ENCODE results near the gene NOP10.

Gene NOP10

DNA sequence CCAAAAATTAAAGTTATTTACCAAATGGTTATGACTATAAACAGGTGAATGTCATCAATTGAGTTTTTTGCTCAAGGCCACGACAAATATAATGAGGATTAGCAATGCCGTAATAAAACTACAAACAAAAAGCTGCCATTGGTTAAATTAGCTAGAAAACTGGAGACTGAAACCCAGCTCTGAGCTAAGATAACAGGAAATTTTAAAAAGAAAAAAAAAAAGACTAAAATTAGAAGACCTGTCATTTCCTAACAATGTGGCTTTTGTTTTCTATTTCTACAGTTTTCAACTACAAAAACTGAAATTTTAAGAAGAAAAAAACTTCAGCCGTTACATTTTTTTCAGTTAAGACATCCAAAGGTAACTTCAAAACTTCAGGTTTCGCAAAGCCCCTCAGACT lies 15.0 kb downstream of the NOP10 start:
- TF ChIP-seq, protein P1, sequence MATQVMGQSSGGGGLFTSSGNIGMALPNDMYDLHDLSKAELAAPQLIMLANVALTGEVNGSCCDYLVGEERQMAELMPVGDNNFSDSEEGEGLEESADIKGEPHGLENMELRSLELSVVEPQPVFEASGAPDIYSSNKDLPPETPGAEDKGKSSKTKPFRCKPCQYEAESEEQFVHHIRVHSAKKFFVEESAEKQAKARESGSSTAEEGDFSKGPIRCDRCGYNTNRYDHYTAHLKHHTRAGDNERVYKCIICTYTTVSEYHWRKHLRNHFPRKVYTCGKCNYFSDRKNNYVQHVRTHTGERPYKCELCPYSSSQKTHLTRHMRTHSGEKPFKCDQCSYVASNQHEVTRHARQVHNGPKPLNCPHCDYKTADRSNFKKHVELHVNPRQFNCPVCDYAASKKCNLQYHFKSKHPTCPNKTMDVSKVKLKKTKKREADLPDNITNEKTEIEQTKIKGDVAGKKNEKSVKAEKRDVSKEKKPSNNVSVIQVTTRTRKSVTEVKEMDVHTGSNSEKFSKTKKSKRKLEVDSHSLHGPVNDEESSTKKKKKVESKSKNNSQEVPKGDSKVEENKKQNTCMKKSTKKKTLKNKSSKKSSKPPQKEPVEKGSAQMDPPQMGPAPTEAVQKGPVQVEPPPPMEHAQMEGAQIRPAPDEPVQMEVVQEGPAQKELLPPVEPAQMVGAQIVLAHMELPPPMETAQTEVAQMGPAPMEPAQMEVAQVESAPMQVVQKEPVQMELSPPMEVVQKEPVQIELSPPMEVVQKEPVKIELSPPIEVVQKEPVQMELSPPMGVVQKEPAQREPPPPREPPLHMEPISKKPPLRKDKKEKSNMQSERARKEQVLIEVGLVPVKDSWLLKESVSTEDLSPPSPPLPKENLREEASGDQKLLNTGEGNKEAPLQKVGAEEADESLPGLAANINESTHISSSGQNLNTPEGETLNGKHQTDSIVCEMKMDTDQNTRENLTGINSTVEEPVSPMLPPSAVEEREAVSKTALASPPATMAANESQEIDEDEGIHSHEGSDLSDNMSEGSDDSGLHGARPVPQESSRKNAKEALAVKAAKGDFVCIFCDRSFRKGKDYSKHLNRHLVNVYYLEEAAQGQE (IDR thresholded peaks at IDR 0.05; ENCODE audit: insufficient read depth in 1 of 2, low read depth in 2 of 2, low read length in 2 of 2) = no peak
- TF ChIP-seq FOXP2 (optimal IDR thresholded peaks at IDR 0.05; ENCODE audit: borderline replicate concordance, extremely low read depth, extremely low read length, insufficient read depth) = no peak
- TF ChIP-seq SIN3A (IDR thresholded peaks at IDR 0.05; ENCODE audit: borderline replicate concordance, insufficient read depth, low read length) = no peak
- TF ChIP-seq POLR2AphosphoS5 (IDR thresholded peaks at IDR 0.05; ENCODE audit: low read depth, low read length) = no peak
- no peak for TF ChIP-seq TAF1 (IDR thresholded peaks at IDR 0.05; ENCODE audit: borderline replicate concordance, insufficient read depth, low read length)

DNA sequence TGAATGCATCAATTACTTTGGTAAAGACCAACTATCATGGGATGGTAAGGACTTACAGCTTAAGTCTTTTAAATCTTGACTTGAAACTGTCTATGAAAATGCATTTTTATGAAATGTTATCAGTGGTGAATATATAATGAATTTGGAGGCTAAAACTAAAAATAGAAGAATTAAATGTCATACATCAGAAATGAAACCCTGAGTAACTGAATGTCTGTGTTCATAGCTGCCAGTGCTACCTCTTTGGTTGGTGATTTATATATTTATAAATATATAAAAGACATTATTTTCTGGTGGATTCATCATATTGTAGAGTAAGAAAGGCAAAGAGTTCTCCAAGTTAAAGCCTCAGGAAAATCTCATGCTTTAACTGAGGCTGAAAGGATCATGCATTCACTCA lies 17.6 kb downstream of the NOP10 start:
- TF ChIP-seq POLR2AphosphoS5 (IDR thresholded peaks at IDR 0.05; ENCODE audit: low read depth, low read length) = no peak
- no peak for TF ChIP-seq SIN3A (IDR thresholded peaks at IDR 0.05; ENCODE audit: borderline replicate concordance, insufficient read depth, low read length)
- no peak for TF ChIP-seq FOXP2 (optimal IDR thresholded peaks at IDR 0.05; ENCODE audit: borderline replicate concordance, extremely low read depth, extremely low read length, insufficient read depth)
- TF ChIP-seq TAF1 (IDR thresholded peaks at IDR 0.05; ENCODE audit: borderline replicate concordance, insufficient read depth, low read length) = no peak
- TF ChIP-seq, protein P1 (IDR thresholded peaks at IDR 0.05; ENCODE audit: insufficient read depth in 1 of 2, low read depth in 2 of 2, low read length in 2 of 2) = no peak

DNA sequence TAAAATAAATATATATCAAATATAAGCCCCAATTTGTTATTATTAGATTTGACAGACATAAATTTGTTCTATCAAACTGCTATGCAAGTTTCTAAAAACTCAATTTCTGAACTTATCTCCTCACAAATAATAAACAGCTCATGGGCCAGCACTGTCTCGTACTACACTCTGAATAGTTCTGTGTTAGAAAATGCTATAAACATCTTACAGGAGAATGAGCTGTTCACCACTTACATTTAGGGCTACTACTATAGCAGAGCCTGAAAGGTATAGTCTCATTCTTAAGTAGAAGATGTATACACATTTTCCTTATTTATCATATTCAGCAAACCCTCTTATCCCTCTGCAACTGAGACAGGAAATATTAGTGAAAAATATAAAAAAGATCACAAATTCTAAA lies 18.0 kb downstream of the NOP10 start:
- TF ChIP-seq FOXP2 (optimal IDR thresholded peaks at IDR 0.05; ENCODE audit: borderline replicate concordance, extremely low read depth, extremely low read length, insufficient read depth) (no peak), SIN3A (IDR thresholded peaks at IDR 0.05; ENCODE audit: borderline replicate concordance, insufficient read depth, low read length) (no peak), POLR2AphosphoS5 (IDR thresholded peaks at IDR 0.05; ENCODE audit: low read depth, low read length) (no peak), TAF1 (IDR thresholded peaks at IDR 0.05; ENCODE audit: borderline replicate concordance, insufficient read depth, low read length) (no peak)
- TF ChIP-seq, protein P1 (IDR thresholded peaks at IDR 0.05; ENCODE audit: insufficient read depth in 1 of 2, low read depth in 2 of 2, low read length in 2 of 2) = no peak

DNA sequence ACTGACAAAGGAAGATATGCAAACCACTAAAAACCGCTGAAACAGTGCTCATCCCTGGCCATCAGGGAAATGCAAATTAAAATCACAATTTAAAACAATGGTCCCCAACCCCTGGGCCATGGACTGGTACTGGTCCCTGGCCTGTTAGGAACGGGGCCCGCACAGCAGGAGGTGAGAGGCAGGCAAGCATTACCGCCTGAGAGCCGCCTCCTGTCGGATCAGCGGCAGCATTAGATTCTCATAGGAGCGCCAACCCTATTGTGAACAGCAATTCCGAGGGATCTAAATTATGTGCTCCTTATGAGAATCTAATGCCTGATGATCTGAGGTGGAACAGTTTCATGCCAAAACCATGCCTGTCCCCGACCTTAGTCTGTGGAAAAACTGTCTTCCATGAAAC lies 19.7 kb downstream of the NOP10 start:
- TF ChIP-seq POLR2AphosphoS5 (IDR thresholded peaks at IDR 0.05; ENCODE audit: low read depth, low read length) (no peak), TAF1 (IDR thresholded peaks at IDR 0.05; ENCODE audit: borderline replicate concordance, insufficient read depth, low read length) (no peak)

DNA sequence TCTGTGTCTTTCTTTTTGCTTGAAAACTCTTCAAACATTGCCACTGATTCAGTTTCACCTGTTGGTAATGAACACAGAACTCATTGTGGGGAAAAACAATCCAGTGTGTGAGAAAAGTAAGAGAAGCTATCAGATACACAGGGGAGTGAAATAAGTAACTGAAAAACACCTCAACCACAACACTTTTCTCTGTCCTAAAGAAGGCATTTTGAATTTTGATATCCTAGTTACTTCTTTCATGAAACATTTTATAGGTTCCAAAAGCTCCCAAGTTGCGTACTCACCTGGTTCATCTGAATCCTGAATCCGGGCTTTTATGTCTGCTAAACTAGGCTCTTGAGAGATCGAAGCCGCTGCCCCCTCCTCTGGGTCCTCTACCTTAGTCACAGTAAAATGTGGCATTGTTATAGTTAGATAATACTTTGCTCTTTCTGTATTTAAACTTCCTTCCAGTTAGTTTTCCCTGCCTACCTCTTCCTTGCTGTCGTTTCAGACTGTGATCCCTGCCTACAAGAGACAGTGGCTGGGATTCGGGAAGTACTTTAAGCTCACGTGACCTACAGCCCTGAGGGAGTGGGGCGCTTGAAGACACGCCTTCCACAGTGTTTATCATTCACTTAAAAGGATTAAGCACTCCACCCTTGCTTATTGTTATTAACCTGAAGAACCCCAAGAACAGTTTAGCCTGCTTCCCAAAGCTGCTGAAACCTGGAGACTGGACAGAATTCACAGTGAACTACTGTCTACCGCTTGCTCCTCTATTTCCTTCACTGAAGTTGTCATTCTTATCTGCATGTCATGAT lies 24.5 kb downstream of the NOP10 start:
- no peak for TF ChIP-seq TAF1 (IDR thresholded peaks at IDR 0.05; ENCODE audit: borderline replicate concordance, insufficient read depth, low read length)
- TF ChIP-seq SIN3A (IDR thresholded peaks at IDR 0.05; ENCODE audit: borderline replicate concordance, insufficient read depth, low read length) = 0 out of 2 replicates have a peak, but pooled peaks have one; percentile 52
- 0 out of 2 replicates have a peak, but pooled peaks have one; percentile 35 for TF ChIP-seq POLR2AphosphoS5 (IDR thresholded peaks at IDR 0.05; ENCODE audit: low read depth, low read length)
- no peak for TF ChIP-seq FOXP2 (optimal IDR thresholded peaks at IDR 0.05; ENCODE audit: borderline replicate concordance, extremely low read depth, extremely low read length, insufficient read depth)
- TF ChIP-seq, protein P1 (IDR thresholded peaks at IDR 0.05; ENCODE audit: insufficient read depth in 1 of 2, low read depth in 2 of 2, low read length in 2 of 2) = no peak
